Left renal cortex interstitium (tissue), 4 donors: ENCODE data around the gene ZFPM1. TPM values are rescaled to one million over a fixed set of nuclear protein-coding genes. Genes with fewer than 3 reads are reported as not detected.
"Not testable (repeated sequence)": the region's sequence is repeated elsewhere in the genome, so short reads cannot be mapped to it uniquely, and the experiment has no call there.

Source experiments
- DNase-seq, 4 donors: peaks; one replicate each; pipeline ENCODE4 v3.0.0-alpha.2; 2013; ENCODE audit warnings: low read depth in 4 of 4, low spot score in 2 of 4, missing footprints in 1 of 4
- polyA plus RNA-seq, 4 donors: library from polyadenylated mRNA; unstranded; fragments of 120-200 nt; gene quantifications; one replicate each; pipeline ENCODE4 v1.2.1, GENCODE V29; 2013; ENCODE audit not compliant: insufficient read length in 4 of 4

Gene ZFPM1
- 1 to 10 TPM; 1.9 to 6.7 (median 5.0) TPM for polyA plus RNA-seq

- DNase-seq = no peak
Observed at GRCh38 chr16:88453217-88453531, at the start of gene ZFPM1. Gene ZFPM1 (plus strand): TSS chr16:88453280. CDS start chr16:88453639, 359 bp downstream.

GRCh38 chr16:88403794-88404581, 49.1 kb upstream of the ZFPM1 start:
- no peak for DNase-seq

- no peak for DNase-seq
Observed at GRCh38 chr16:88404769-88405168, 48.3 kb upstream of the ZFPM1 start.

GRCh38 chr16:88405216-88406060, 47.6 kb upstream of the ZFPM1 start:
- no peak for DNase-seq

DNA sequence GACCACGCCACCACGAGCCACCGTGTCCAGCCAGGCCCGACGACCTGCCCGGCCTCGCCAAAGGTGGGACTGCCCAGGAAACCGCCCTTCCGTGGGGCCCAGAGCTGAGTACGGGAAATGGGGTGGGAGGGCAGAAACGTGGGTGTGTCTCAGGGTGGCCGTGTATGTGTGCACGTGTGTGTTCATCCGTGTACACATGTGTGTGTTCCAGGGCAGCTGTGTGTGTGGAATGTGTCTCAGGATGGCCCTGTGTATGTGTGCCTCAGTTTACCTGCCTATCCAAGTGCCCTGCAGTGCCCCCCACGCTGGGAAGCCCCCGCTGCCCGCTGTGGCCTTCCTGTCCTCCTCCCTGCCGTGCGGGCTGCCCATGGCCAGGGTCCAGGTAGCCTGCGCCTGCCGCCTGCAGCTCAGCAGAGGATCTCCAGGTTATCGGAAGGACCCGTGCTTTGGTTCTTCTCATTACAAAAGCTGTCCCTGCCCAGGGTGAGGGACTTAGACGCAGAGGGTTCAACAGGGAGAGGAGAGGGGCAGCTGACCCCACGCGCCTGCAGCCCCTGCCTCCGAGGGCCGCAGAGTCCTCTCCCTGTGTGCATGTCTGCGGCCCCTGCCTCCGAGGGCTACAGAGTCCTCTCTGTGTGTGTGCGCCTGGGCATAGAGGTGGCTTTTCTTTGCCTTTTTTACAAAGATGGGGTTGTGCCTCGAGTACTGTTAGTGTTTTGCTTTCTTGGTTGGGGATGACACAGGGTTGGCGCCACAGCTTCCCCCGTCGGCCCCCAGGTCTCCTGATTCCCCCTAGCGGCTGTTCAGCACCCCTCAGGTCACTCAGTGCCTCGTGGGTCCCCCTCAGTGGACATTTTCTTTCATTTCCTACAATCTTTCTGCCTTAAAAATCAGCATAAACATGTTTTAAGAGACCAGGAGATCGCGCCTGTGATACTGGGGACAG, 46.7 kb upstream of the ZFPM1 start:
- no peak for DNase-seq

DNA sequence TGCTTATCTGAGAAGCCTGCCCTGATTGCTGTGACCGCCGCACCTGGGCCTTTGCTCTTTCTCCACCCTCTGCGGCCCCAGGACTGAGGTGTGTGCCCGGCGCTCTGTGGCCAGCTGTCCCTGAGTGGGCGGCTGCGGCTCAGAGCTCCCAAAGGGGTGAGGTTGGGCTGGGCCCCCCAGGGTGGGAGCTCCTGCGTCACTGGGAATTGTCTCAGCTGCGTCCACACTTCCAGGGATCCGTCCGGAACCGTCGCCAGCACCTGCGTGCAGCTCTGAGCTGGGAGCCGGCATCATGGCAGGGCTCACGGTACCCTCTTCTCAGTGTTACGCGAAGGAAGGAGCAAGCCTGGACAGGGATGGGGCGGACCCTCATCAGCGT, 46.0 kb upstream of the ZFPM1 start:
- no peak for DNase-seq

- no peak for DNase-seq
Observed at GRCh38 chr16:88407807-88408206, 45.3 kb upstream of the ZFPM1 start.

GRCh38 chr16:88408561-88409142, 44.4 kb upstream of the ZFPM1 start:
- no peak for DNase-seq

DNA sequence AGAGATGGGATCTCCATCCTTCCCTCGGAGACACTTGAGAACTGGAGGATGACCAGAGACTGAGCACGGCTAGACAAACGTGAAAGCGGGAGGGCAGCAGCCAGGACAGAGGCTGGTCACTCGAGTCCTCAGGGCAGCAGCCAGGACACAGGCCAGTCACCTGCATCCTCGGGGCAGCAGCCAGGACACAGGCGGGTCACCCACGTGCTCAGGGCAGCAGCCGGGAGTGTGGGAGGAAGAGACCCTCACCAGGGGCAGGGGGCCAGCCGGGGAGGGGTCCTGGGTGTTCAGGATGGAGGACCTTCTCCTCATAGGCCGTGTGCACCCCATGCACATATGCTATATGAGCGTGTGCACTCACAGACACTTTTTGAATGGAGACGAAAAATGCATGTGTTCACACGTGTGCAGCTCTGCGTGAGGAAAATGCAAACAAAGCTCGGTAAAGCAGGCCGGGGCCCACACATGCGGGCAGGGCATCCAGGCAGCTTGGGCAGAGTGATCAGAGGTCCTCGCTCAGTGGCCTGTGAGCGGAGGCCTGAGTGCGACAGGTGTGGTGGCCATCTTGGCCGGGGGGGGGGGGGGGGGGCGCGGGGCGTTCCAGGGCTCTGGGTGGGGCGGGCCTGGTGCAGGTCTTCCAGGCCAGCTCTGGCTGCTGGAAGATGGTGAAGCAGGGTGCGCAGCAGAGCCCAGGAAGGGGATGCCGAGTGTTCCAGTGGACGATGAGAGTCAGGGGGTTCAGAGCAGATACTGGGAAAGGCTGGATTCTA, 43.6 kb upstream of the ZFPM1 start:
- no peak for DNase-seq

DNA sequence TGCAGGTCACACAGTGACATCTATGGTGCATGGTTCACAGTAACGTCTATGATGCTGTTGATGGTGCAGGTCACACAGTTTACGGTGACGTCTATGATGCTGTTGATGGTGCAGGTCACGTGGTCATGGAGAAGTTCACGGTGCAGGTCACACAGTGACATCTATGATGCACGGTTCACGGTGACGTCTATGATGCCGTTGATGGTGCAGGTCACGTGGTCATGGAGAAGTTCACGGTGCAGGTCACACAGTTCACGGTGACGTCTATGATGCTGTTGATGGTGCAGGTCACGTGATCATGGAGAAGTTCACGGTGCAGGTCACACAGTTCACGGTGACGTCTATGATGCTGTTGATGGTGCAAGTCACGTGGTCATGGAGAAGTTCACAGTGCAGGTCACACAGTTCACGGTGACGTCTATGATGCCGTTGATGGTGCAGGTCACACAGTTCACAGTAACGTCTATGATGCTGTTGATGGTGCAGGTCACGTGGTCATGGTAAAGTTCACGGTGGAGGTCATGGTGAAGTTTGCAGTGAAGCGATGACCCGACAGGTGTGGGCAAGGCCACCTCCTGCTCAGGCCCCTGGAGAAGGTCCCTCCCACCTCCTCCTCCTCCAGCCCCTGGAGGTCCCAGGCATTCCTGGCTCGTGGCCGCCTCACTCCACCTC, 42.6 kb upstream of the ZFPM1 start:
- DNase-seq = not testable (repeated sequence)

DNA sequence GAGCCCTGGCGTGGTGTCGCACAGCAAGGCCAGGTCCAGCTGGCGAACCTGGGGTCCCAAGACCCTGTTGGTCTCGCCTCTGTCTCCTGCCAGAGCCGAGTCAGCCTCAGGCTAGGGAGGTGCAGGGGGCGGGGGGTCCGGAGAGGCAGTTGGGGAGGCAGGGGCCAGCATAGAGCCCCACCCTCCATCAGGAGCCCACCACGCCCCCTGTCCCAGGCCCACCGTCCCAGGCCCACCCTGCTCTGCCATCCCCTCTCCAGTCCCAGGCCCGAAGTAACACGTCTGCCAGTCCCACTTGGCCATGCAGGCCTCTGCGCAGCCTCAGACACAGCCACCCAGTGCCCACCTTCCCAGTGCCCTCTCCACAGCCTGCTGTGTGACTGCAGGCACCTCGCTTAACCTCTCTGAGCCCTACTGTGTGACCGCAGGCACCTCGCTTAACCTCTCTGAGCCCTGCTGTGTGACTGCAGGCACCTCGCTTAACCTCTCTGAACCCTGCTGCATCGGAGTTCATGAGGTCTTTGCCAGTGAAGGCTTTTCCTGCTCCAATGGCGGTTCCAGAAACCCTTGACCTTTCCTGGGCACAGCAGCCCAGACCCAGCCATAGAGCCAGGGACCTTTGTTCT, 41.0 kb upstream of the ZFPM1 start:
- DNase-seq = no peak

GRCh38 chr16:88412766-88413165, 40.3 kb upstream of the ZFPM1 start:
- no peak for DNase-seq

DNA sequence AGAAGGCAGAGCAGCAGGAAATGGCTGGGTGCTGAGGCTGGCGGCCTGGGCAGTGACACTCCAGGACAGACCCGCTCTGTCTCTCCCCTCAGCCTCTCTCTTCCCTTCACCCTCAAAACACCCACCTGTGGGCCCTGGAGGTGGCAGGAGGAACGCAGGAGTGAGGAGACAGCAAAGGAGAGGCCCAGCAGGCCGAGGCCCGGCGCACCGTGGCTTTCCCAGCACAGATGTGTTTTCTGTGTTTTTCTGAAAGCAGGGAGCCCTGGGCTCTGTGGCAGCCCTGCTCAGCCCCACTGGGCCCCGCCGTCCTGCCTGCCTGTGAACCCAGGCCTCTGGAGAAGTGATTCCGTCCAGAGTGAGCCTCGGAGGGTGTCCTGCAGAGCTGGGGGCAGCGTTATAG, 39.8 kb upstream of the ZFPM1 start:
- DNase-seq = no peak

GRCh38 chr16:88413631-88414030, 39.4 kb upstream of the ZFPM1 start:
- no peak for DNase-seq

GRCh38 chr16:88414521-88415380, 38.3 kb upstream of the ZFPM1 start:
- no peak for DNase-seq

- no peak for DNase-seq
Observed at GRCh38 chr16:88415381-88415705, 37.7 kb upstream of the ZFPM1 start.

GRCh38 chr16:88415713-88416323, 37.3 kb upstream of the ZFPM1 start:
- DNase-seq = no peak

GRCh38 chr16:88416686-88417085, 36.4 kb upstream of the ZFPM1 start:
- no peak for DNase-seq
